HUDEP-2 (cell line): ENCODE measurements around the gene SMCO3.
A peak's percentile ranks its signal among the peaks of the same experiment; 100 is the strongest.

Experiments
- DNase-seq, 76 experiments: peaks; one replicate each; lab custom pipeline; 2025; ENCODE audit not compliant: unreplicated experiment in 76 of 76; lab: John Stamatoyannopoulos, UW

SMCO3 gene

DNA sequence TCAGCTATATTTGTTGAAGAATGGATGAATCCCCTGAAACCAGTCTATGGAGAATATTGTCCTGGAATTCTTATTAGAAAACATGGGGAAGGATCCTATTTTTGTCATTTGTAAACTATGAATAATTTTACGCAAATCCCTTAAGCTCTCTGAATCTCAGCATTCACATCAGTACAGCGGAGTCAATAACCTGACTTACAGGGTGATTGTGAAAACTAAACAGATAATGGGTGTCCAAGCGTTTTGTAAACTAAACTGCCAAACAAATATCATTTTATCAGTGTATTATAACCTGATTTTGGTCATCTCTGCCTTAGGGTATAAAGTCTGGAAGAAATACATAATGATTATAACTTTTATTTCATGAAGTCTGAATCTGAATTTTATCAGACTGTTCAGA lies 19.4 kb upstream of the SMCO3 start:
- DNase-seq, result no peak

DNA sequence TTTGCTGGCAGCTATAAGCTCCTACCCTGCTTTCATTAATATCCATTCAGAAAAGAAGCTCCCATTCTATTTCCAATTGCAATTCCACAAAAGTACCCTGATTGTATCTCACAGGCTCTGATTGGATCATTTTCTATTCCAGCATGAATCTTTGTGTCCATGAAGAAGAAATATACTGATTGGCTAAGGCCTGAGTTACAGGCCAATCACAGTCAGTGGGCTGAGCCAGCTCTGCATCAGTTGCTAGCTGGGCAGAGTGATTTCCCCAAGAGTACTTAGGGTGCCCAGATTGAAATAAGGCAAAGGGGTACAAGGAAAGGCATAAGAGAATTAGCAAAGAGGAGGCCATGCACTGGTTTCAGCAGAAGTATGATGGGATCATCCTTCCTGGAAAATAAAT lies 14.9 kb upstream of the SMCO3 start:
- no peak for DNase-seq

DNA sequence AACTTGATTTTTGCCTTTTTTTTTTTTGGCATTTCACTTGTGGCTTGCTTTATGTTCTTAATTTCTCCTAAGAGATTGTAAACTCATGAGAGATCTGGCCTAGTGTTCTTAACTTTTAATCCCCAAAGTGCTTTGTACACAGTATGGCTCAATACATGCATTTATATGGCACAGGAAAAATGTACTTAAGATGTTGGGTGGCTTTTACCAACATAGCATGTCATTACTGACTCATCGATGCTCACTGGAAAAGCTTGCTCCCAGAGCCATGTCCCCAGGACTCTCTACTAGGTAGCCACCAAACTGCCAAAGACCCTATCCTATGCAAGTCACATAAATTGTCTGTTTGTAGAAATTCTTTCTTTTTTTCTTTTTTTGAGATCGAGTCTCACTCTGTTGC lies 13.1 kb upstream of the SMCO3 start:
- no peak for DNase-seq

DNA sequence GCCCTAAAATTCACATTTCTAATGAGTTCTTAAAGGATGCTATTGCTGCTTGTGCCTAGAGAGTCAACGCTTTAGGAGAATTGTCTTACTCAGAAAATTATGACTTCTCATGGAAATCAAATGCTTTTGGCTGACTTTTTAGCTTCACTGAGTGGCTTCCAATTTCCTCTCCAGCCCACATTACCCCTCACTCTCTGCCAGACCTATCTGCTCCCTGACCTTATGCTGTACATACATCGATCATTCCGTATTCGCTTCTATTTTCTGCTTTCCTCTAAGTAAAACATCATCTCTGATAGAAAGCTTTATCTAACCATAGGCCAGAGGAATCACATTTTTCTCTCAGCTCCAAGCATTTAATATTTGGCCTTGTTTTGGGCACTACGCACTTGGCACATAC lies 12.5 kb upstream of the SMCO3 start:
- DNase-seq, result no peak

DNA sequence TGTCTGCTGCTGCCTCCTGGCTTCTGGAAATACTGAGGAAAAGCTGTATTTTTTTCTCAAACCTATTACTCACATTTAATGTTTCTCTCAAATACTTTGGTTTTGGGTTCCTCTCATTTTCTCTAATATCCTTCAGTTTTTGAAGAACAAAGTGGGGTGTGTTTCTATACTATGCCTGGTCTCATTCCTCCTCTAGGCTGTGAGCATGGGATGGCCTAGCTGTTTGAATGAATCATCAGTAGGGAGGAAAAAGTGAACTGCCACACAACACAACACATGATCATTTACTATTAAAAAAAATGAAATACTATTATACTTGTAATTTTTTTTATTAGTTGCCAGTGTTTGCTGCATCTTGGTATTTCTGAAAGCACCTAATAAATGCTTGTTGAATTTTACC lies 11.3 kb upstream of the SMCO3 start:
- no peak for DNase-seq

DNA sequence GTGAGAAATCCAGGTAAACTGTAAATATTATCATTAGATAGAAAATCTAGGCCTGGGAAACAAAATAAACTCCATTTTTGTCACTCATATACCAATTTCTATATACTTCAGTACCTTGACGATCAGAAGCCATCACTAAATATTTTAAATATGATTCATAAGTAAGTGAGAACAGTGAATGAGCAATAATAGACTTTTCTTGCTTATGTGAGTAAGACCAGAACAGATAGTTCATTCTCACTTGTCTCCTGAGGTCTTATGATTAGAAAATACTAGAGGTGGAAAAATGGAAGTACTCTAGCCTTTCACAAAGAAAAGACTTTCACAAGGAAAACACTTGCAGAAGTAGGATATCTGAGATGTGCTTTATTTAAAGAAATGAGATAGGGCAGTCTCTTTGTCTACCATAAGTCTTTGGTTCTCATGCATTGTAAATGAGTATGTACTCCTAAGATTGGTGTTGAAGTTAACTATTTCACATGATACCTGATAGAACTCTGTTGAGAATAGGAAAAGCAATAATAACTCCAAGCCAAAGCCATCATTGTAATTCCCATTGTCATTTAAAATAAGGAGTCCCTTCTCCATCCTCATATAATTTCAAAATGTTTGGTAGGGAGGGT lies 10.1 kb upstream of the SMCO3 start:
- DNase-seq, result no peak

DNA sequence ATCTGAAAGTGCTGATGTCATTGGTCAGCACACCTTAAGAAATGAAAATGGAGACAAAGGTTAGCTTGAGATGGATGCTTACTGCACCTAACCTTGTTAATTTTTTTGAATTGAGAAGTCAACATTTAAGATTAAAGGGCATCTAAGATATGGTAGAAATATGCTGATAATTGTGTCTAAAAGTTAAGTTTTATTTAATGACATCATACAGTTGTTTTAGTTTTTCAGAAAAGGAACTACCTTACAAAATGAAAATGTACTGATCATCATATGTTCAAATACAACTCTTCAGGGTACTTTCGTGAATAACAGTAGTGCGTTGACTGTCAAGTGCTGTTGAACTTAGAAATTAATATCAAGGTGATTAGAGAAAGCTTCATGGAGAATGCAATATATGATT lies 2.5 kb downstream of the SMCO3 start:
- DNase-seq, result no peak

DNA sequence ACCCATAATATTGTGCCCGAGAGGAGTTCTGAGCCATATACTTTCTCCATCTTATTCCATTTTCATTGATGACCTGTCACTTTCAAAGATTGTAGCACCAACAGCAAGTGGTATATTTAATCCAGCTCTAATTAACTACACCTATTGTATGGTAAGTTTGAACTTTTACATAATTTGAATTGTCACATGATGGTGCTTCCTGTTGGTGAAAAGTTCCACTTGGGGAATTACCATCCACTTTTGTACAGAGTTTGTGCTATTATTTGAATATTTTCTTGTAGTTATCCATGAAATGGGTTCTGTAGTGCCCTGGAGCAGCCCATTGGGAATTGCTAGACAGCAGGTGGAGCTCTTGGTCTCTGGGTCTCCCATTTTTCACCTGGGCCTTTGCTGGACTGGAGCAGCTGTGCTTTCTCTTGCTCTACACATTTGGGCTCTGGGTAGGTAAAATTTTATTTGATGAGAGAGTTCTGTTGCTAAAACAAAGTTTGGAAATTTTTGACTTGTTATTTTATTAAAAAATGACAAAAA lies 3.0 kb downstream of the SMCO3 start:
- peak in 38 of 76 experiments; percentile 0 to 45 (median 20) for DNase-seq

DNA sequence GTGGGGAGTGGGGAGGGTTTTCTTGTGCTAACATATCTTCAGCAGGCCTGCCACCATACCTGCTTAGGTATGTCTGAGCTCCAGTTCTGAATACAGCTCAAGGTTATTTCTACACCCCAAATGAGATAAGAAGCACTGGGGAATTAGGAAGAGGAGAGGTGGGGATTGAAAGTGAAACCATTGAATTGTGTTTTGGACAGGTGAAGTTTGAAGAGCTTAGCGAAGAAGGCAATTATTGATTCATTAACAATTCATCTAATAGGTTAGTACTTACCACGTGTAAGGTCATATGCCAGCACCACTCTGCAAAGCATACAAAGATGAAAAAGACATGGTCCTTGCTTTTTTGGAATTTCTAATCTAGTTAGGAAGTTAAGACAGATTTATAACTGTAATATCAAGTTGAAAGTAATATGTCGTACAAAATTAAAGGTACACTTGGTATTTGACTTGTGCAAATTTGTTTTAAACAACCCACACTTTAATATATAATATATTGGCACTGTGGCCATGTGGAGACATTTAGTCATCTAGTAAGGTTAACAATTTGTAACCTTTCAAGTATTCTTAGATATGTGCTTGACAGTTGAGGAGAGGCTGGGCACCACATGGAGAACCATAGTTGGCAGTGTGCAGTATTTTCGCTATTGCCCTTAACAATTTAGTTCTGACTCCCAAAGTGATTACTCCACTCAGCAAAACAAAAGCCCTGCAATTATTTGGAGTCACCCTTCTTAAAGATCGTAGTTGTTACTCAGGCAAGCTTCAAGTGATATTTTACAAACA lies 3.6 kb downstream of the SMCO3 start:
- no peak for DNase-seq

DNA sequence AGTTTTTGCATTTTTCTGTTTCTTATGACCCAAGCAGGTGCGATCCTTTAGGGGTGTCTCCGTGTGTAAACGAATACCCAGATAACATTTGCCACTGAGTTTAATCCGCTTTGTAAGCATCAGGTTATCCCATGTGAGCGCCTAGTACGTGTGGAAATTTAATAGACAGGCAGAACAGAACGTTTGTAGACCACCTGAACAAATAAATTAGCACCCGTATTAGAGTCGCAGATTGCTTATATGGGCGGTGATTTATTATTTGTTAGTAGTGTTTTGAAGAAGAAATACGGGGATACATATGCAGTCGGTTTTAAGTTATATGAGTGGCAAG lies 10.2 kb downstream of the SMCO3 start:
- peak in 4 of 76 experiments; percentile 43 to 68 (median 46) for DNase-seq

DNA sequence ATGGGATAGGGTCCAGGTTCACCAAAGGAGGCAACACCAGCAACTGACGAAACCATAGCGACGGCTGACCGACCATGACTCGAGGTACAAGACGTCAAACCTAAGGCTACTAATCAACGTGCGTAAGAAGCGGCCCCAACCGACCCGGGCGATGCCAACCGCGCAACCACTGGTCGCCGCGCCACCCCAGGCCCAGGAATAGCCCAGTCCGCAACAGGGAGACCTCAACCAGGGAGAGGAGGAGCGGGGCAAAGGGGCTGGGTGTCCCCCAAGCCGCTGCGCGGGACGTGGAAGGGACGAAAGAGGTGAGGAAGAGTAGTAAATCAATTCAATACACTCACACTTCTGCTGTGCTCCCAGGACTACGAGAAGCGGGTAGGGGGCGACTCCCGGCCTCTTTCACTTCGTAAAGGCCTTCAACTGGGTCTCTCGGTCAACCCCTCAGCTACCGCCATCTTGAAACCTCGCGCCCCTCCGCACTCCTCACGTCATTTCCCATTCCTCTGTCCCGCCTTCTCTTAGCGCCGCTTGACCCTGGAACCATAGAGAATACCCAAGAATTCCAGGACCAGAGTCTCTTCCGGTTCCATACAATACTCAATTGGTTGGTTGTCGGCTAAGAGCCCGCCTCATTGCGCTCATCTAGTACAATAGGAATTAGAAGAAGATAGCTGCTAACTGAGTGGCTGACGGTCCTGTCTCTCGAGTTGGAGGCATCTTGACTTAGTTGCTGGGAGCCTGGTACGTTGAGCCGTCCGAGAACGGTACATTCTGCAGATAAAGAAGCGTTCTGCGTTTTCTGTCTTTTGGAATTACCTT lies 10.8 kb downstream of the SMCO3 start, which contains the start of the genes C12orf60 and WBP11:
Gene C12orf60, plus strand, starts transcription at position 660 of the 819 bp plus-strand sequence. CDS start 19,266 bp downstream, outside the sequence.
Gene WBP11, minus strand, starts transcription at position 468 of the 819 bp plus-strand sequence. CDS start 2,095 bp downstream, outside the sequence.
- peak in 75 of 76 experiments; percentile 49 to 97 (median 90) for DNase-seq

DNA sequence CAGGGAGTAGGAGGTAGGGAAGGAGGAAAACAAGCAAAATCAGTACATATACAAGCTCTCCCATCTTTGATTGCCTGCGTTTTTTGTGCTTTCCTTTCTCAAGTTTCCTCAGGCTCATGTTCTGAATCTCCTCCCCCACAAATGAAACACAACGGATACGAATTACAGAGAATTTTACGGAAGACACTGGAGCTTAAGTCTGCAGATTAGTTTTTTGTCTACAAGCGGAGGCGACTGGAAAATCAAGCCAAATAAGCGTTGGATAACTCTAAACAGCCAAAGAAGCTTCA lies 11.3 kb downstream of the SMCO3 start:
- no peak for DNase-seq

DNA sequence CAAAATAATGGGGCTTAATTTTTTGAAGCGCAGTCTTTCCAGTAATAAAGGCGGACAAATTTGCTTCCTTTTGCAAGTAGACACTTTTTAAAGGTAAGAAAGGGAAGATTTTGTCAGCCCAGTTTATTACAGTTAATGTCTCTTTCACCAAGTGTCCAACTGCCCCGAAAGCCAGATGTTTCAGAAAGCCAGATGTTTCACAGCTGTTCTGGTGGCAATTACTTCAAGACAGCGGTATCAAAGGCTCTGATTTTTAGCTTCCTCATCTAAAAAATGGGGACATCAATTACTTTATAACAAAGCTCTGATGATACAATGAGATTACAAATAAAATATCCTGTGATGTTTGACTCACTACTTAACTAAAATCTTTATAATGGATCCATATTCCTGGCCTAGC lies 11.7 kb downstream of the SMCO3 start:
- DNase-seq, result no peak

DNA sequence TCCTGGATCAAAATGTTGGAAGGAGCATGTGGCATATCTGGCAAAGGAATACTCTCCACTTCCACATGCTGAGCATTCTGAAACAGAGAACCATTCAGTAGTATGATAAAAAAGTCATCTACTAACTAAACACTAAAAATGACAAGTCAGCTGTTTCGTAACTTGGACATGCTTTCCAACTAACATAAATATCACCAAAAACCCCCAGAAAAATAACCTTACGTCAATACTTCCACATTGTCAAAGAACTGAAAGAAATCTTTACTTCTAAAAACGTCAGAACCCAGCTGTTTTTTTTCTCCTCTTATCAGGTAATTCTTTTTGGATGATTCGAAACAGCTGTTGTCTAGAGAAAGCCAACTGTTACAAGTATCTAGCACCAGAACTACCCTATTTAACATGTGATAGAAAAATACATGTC lies 18.9 kb downstream of the SMCO3 start:
- no peak for DNase-seq

DNA sequence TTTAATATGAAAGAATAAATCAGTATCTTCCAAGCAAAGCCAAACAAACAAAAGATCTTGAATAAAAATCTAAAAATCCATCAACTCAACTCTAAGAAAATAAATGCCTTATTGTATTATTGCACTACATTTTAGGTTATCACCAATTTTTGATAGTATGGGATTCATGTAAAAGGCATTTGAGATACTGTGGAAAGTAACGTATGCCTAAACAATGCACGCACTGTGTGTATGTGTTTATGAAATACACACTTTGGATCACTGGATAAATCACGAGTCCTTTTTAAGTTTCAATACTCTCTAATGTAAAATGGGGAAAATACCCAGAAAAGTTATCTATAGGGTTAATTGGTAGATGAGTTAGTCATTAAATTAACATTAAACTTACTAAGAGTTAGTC lies 28.4 kb downstream of the SMCO3 start:
- DNase-seq, result no peak

DNA sequence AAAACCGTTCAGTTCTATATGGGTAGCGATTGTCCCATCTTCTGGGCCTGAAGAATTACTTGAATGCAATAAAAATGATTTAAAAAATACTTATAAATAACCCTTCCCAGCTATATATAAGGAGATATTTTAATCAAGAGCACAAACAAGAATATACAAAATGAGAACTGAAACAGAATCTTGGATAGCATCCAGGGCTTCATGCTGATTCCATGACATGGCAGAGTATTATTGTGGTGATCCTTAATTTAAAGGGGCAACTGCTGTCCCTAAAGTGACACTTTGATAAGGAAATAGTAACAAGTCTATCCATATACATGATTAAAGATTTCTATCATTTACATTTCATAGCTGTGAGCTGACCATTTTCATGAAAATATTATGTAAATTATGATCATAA lies 29.5 kb downstream of the SMCO3 start:
- DNase-seq, result no peak

DNA sequence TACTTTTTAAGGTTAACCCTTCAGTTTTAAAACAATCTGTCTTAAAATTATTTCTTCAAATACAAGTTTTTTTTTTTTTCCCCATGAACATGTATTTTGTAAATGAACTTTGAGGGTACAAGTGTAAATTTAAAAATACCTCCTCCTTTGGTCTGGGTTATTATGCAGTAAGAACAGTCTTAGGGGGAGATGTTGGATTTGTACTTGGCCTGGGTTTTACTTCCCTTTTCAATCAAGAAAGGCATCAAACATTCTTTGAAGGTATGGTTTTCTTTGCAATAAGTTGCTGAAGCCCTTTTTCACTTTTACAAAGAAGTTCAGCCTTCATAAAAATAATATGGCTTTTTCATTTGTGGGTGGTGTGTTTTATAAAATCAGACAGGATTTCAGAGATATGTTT lies 31.2 kb downstream of the SMCO3 start:
- no peak for DNase-seq

DNA sequence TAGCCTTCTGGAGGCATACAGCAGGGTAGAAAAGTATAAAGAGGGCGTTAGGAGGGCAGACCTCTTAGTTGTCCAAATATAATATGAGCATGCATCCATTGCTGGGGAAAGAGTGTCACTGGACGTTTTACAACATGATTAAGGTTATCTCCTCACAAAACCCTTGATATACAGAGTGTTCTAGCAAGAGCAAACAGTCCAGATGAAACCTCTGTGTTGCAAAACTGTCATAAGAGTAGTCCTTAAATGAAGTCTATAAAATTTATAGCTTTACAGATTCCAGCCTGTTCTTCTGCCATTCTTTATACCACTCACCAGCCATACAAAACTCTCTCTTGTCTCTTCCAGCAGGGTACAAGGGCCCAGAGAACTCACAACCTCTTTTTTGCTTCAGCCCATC lies 32.4 kb downstream of the SMCO3 start:
- DNase-seq, result no peak

DNA sequence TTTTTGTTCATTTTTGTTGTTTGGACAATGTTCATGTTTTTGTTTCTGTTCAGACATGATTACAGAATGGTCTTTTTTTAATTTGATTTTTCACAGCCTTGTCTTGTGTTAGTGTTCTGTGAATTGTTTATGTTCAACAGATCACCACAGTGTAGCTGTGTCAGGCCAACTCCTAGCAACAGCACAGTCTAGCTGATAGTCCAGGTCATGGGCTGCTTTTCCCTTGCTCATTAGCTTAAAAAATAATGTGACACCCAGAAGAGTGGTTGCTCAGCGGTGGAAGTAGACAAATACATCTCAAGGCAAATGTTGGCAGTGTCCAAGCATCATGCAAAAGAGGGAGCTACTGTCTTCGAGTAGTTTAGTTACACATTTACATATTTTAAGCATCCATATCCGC lies 33.1 kb downstream of the SMCO3 start:
- no peak for DNase-seq

DNA sequence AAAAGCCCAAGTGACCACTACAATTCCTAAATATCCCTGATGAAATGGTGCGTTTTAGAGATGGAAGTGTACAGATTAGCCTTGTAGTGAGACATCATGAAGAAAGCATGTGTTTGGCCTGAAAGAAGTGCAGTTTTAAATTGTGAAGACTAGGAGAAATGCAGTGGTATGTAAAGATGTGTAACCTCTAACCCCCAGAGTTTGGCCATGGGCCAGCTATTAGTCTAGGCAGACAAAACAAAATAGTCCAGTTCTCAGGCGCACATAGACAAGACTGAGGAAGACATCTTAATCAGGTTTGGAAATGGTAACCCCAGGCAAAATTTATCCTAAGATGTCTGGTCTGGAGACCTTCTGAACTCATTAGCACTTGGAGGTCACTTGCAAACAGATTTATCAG lies 34.1 kb downstream of the SMCO3 start:
- DNase-seq, result no peak

DNA sequence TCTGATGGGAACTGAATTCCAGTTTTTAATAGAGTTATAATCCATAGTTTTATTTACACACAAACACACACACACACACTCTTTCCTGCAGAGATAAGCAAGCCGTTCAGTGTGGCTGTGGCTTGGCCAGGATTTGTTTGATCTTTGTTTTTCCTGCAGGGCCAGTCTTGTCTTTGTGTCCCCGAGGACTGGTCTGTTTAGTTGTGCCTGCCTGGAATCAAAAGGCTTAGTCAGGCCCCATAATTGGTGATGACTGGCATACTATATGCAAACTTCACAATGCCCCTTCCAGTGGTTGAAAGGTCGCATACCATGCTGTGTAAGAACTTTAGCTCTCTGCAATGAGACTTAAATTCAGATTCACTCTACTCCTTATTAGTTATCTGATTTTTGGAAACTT lies 36.7 kb downstream of the SMCO3 start:
- DNase-seq, result no peak
